NB4 (cell line): ENCODE data around the gene GBGT1.
"Not testable (repeated sequence)": the region's sequence is repeated elsewhere in the genome, so short reads cannot be mapped to it uniquely, and the experiment has no call there.

Source experiments
- MYC ChIP-seq: IDR thresholded peaks from 2 replicates; pipeline ENCODE4 v1.6.1; 2011; ENCODE audit warnings: low read depth, low read length
- POLR2A ChIP-seq: IDR thresholded peaks from 2 replicates; pipeline ENCODE4 v1.6.1; 2011; ENCODE audit warnings: mild to moderate bottlenecking; ENCODE audit not compliant: insufficient read length; ENCODE audit errors: extremely low read depth
- TF ChIP-seq, protein P1 (sequence below): IDR thresholded peaks from one replicate; pipeline ENCODE4 v1.5.1; 2012; ENCODE audit warnings: low read depth, low read length
- TF ChIP-seq, protein P2 (sequence below): IDR thresholded peaks from 2 replicates; pipeline ENCODE4 v1.6.1; 2011; ENCODE audit warnings: low read depth, low read length

DNA sequence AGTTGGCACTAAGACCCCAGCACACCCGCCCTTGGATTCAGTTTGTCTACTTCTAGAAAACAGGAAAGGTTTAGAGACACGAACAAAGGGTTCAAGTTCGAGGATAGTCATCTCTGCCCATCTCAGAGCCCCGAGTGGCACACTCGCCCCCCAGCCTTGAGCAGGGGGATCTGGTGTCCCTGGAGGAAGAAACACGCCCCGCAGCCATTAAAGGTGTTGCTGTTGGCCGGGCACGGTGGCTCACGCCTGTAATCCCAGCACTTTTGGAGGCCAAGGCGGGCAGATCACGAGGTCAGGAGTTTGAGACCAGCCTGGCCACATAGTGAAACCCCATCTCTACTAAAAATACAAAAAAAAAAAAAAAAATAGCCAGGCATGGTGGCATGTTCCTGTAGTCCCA is 6.0 kb upstream of the GBGT1 start:
- not testable (repeated sequence) for TF ChIP-seq POLR2A, MYC
- TF ChIP-seq, protein P1, sequence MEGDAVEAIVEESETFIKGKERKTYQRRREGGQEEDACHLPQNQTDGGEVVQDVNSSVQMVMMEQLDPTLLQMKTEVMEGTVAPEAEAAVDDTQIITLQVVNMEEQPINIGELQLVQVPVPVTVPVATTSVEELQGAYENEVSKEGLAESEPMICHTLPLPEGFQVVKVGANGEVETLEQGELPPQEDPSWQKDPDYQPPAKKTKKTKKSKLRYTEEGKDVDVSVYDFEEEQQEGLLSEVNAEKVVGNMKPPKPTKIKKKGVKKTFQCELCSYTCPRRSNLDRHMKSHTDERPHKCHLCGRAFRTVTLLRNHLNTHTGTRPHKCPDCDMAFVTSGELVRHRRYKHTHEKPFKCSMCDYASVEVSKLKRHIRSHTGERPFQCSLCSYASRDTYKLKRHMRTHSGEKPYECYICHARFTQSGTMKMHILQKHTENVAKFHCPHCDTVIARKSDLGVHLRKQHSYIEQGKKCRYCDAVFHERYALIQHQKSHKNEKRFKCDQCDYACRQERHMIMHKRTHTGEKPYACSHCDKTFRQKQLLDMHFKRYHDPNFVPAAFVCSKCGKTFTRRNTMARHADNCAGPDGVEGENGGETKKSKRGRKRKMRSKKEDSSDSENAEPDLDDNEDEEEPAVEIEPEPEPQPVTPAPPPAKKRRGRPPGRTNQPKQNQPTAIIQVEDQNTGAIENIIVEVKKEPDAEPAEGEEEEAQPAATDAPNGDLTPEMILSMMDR, result not testable (repeated sequence)
- TF ChIP-seq, protein P2, sequence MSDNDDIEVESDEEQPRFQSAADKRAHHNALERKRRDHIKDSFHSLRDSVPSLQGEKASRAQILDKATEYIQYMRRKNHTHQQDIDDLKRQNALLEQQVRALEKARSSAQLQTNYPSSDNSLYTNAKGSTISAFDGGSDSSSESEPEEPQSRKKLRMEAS, result not testable (repeated sequence)
